GM12873 (cell line): ENCODE results near the gene STAP1.

Experiments
- TF ChIP-seq, protein P1 (sequence below): IDR thresholded peaks from 2 replicates; pipeline ENCODE4 v1.5.1; 2012; ENCODE audit warnings: low read depth, mild to moderate bottlenecking, moderate library complexity, low read length, control low read depth; ENCODE audit not compliant: insufficient read depth; ENCODE audit errors: missing control alignments

Gene STAP1, protein sequence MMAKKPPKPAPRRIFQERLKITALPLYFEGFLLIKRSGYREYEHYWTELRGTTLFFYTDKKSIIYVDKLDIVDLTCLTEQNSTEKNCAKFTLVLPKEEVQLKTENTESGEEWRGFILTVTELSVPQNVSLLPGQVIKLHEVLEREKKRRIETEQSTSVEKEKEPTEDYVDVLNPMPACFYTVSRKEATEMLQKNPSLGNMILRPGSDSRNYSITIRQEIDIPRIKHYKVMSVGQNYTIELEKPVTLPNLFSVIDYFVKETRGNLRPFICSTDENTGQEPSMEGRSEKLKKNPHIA

DNA sequence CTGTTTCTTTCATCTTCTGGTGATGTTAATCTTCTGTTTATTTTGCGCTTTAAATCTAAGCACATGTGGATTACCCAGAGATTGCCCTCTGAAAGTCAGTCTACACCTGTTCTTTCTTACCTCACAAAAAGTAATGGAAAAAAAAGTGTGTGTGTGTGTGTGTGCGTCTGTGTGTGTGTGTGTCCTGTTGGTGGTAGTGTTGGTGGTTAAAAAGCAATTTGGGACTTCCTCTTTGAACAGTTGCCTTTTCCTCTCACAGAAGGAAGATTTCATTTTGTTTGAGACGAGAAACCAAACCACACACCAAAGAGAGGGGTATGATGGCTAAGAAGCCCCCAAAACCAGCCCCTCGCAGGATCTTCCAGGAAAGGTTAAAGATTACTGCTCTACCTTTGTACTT, at the start of gene STAP1:
Gene STAP1 (plus strand): TSS at position 235 of the 400 bp plus-strand sequence. CDS start 83 bp downstream, at position 318.
- TF ChIP-seq, protein P1, sequence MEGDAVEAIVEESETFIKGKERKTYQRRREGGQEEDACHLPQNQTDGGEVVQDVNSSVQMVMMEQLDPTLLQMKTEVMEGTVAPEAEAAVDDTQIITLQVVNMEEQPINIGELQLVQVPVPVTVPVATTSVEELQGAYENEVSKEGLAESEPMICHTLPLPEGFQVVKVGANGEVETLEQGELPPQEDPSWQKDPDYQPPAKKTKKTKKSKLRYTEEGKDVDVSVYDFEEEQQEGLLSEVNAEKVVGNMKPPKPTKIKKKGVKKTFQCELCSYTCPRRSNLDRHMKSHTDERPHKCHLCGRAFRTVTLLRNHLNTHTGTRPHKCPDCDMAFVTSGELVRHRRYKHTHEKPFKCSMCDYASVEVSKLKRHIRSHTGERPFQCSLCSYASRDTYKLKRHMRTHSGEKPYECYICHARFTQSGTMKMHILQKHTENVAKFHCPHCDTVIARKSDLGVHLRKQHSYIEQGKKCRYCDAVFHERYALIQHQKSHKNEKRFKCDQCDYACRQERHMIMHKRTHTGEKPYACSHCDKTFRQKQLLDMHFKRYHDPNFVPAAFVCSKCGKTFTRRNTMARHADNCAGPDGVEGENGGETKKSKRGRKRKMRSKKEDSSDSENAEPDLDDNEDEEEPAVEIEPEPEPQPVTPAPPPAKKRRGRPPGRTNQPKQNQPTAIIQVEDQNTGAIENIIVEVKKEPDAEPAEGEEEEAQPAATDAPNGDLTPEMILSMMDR = no peak

GRCh38 chr4:67512501-67512900, 46.0 kb upstream of the STAP1 start:
- TF ChIP-seq, protein P1 = no peak

DNA sequence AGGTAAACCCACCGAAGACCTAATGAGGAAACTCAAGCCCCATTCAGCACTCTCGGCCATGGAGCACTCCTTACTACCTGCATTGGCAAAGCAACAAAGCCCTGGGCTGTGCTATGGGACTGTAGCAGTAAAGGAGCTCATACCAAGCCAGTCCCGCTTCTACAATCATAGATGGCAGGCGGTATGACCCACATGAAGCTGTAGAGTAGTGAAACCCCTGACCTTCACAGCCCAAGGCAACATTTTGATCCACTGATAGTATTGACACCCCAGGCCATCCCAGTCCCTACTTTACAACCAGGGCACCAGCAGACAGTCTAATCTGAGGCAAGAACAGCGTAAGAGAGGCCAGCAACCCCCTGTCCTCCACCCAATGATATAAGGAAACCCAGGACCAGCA, 38.4 kb upstream of the STAP1 start:
- TF ChIP-seq, protein P1 = no peak

DNA sequence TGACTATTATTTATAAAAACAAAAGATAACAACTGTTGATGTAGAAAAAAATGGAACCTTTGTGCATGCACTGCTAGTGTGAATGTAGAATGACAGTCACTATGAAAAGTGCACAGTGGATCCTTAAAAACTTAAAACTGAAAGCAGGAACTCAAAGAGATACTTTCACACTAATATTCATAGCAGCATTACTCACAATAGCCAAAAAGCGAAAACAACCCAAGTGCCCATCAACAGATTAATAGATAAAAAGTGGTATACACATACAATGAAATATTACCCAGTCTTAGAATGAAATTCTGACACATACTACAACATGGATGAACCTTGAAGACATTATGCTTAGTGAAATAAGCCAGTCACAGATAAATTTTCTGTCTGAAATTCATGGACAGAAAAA, 37.0 kb upstream of the STAP1 start:
- TF ChIP-seq, protein P1 = no peak

- TF ChIP-seq, protein P1 = no peak
These were observed 36.3 kb upstream of the STAP1 start for GRCh38 chr4:67522230-67522629.

DNA sequence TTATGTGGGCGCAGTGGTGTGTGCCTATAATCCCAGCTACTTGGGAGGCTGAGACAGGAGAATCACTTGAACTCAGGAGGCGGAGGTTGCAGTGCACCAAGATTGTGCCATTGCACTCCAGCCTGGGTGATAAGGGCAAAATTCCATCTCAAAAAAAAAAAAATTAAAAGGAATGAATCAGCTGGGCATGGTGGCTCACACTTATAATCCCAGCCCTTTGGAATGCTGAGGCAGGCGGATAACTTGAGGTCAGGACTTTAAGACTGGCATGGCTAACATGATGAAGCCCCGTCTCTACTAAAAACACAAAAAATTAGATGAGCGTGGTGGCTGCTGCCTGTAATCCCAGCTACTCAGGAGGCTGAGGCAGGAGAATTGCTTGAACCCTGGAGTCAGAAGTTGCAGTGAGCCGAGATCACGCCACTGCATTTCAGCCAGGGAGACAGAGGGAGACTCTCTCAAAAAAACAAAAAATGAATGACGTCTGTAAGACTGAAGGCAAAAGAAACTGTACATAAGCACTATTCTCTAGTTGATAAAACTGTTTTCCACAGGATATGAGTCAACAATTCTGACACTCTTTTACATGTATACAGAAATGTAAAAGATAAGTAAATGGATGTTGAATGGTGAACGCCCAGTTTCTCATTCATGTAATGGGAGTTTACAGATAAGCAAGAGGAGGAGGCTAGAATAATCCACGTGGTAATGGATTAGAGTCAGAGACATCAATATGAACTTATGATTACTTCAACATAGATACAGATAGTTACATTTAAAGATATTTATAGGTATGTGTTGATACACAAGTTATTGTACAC, 35.5 kb upstream of the STAP1 start:
- TF ChIP-seq, protein P1 = no peak

- TF ChIP-seq, protein P1 = no peak
These were observed 27.1 kb upstream of the STAP1 start for GRCh38 chr4:67531379-67531962.
